Non-pigmented ciliary epithelial cell (primary cell): ENCODE results near the gene CCNY.
A peak's percentile ranks its signal among the peaks of the same experiment; 100 is the strongest.
"Not testable (repeated sequence)": the region's sequence is repeated elsewhere in the genome, so short reads cannot be mapped to it uniquely, and the experiment has no call there.

Experiments
- DNase-seq: peaks from one replicate; pipeline ENCODE4 v3.0.0-alpha.2; 2010; ENCODE audit warnings: low read depth

Gene CCNY

GRCh38 chr10:35406003-35406630, 69.8 kb downstream of the CCNY start:
- DNase-seq = not testable (repeated sequence)

- not testable (repeated sequence) for DNase-seq
These were observed 71.4 kb downstream of the CCNY start for GRCh38 chr10:35407696-35408095.

GRCh38 chr10:35409094-35409582, 72.8 kb downstream of the CCNY start:
- no peak for DNase-seq

GRCh38 chr10:35409808-35410207, 73.5 kb downstream of the CCNY start:
- DNase-seq = no peak

GRCh38 chr10:35412003-35412723, 75.9 kb downstream of the CCNY start:
- no peak for DNase-seq

GRCh38 chr10:35412900-35413491, 76.7 kb downstream of the CCNY start:
- DNase-seq = no peak

GRCh38 chr10:35413985-35414861, 77.9 kb downstream of the CCNY start:
- DNase-seq = no peak

- DNase-seq = no peak
These were observed 79.2 kb downstream of the CCNY start for GRCh38 chr10:35415505-35415904.

GRCh38 chr10:35416619-35417312, 80.5 kb downstream of the CCNY start:
- no peak for DNase-seq

- DNase-seq = no peak
These were observed 81.0 kb downstream of the CCNY start for GRCh38 chr10:35417313-35417625.

- no peak for DNase-seq
These were observed 81.5 kb downstream of the CCNY start for GRCh38 chr10:35417795-35418194.

- DNase-seq = not testable (repeated sequence)
These were observed 82.3 kb downstream of the CCNY start for GRCh38 chr10:35418580-35418979.

GRCh38 chr10:35420044-35420443, 83.7 kb downstream of the CCNY start:
- no peak for DNase-seq

GRCh38 chr10:35420827-35421552, 84.7 kb downstream of the CCNY start:
- no peak for DNase-seq

- DNase-seq = peak; percentile 88
These were observed 85.4 kb downstream of the CCNY start for GRCh38 chr10:35421553-35422178.

- no peak for DNase-seq
These were observed 85.9 kb downstream of the CCNY start for GRCh38 chr10:35422228-35422627.

GRCh38 chr10:35423505-35424306, 87.4 kb downstream of the CCNY start:
- no peak for DNase-seq

- no peak for DNase-seq
These were observed 88.5 kb downstream of the CCNY start for GRCh38 chr10:35424680-35425285.

- DNase-seq = no peak
These were observed 89.3 kb downstream of the CCNY start for GRCh38 chr10:35425595-35425994.
